Fibroblast of mammary gland (primary cell): Measurements from ENCODE around the gene MAP1A.
A peak's percentile ranks its signal among the peaks of the same experiment; 100 is the strongest.

ENCODE experiments used
- DNase-seq: peaks from one replicate; pipeline ENCODE4 v3.0.0-alpha.2; 2010; ENCODE audit warnings: low read depth
- H3K4me3 ChIP-seq: 2 replicates; pipeline ENCODE4 v1.5.1; 2011; ENCODE audit warnings: low read depth, mild to moderate bottlenecking, low read length, moderate library complexity; ENCODE audit not compliant: control insufficient read depth
- CTCF ChIP-seq: conservative IDR thresholded peaks from 2 replicates; pipeline ENCODE4 v1.5.1; 2011; ENCODE audit warnings: low read depth, low read length, inconsistent platforms; ENCODE audit not compliant: control insufficient read depth, insufficient read depth

MAP1A gene

GRCh38 chr15:43541785-43542184 is 24.4 kb downstream of the MAP1A start:
- no peak overlapping the region for H3K4me3 ChIP-seq
- no peak for TF ChIP-seq CTCF
- peak; percentile 63 for DNase-seq

- DNase-seq = peak; percentile 51
- TF ChIP-seq CTCF = no peak
- no peak overlapping the region for H3K4me3 ChIP-seq
These were observed 26.9 kb downstream of the MAP1A start for GRCh38 chr15:43544266-43544665.

GRCh38 chr15:43545426-43545825 is 28.0 kb downstream of the MAP1A start:
- no peak overlapping the region for H3K4me3 ChIP-seq
- TF ChIP-seq CTCF = no peak
- no peak for DNase-seq

GRCh38 chr15:43547539-43547938 is 30.1 kb downstream of the MAP1A start:
- no peak for TF ChIP-seq CTCF
- no peak for DNase-seq
- H3K4me3 ChIP-seq = no peak overlapping the region

GRCh38 chr15:43550527-43551363 is 33.3 kb downstream of the MAP1A start:
- peak; percentile 83 for DNase-seq
- H3K4me3 ChIP-seq = no peak overlapping the region
- no peak for TF ChIP-seq CTCF

- no peak for TF ChIP-seq CTCF
- no peak for DNase-seq
- no peak overlapping the region for H3K4me3 ChIP-seq
These were observed 34.8 kb downstream of the MAP1A start for GRCh38 chr15:43552256-43552655.
